Fibroblast of pulmonary artery (primary cell): Measurements from ENCODE around the gene PRXL2B.

ENCODE experiments used
- DNase-seq: peaks from one replicate; pipeline ENCODE4 v3.0.0-alpha.2; 2010; ENCODE audit warnings: low read depth
- H3K4me3 ChIP-seq: replicated peaks from 2 replicates; pipeline ENCODE4 v1.5.1; 2011; ENCODE audit warnings: low read depth, mild to moderate bottlenecking, control low read depth, low read length, moderate library complexity
- TF ChIP-seq, protein P1 (sequence below): IDR thresholded peaks from 2 replicates; pipeline ENCODE4 v1.5.1; 2011; ENCODE audit warnings: mild to moderate bottlenecking, control low read depth, low read length, inconsistent platforms; ENCODE audit errors: missing control alignments

The PRXL2B gene

DNA sequence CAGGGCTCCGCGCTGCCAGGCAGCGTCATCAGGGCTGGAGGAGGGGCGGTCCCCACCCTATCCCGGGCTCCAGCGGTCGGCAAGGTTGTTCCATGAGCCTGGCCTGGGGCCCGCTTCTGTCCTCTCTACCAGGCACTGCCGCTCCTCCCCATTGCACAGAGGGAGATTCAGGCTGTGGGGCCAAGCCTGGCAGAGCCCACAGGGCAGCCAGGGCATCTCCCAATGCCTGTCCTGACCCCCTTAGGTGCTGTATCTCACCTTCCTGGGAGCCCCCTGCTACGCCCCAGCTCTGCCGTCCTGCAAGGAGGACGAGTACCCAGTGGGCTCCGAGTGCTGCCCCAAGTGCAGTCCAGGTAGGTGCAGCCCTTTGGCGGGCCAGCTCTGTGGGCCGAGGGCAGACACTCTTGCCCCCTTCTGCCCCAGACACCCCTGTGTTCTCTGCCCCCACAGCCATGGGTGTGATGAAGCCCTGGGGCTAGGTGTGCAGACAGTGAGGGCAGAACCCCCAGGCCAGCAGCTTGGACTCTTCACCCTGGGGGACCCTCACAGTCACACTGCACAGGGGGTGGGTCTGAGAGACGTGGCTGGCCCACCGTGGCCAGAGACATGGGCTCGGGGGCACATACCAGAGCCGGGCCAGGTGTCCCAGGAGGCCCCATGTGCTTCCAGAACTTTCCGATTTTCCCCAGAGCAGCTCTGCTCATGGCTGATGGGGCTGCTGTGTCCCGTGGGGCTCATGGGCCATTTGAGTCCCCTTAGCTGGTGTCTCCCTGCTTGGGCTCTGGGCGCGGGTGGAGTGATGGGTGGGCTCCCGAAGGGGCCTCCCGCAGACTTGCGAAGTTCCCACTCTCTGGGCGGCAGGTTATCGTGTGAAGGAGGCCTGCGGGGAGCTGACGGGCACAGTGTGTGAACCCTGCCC, 28.8 kb upstream of the PRXL2B start:
- H3K4me3 ChIP-seq = no peak overlapping the region
- TF ChIP-seq, protein P1, sequence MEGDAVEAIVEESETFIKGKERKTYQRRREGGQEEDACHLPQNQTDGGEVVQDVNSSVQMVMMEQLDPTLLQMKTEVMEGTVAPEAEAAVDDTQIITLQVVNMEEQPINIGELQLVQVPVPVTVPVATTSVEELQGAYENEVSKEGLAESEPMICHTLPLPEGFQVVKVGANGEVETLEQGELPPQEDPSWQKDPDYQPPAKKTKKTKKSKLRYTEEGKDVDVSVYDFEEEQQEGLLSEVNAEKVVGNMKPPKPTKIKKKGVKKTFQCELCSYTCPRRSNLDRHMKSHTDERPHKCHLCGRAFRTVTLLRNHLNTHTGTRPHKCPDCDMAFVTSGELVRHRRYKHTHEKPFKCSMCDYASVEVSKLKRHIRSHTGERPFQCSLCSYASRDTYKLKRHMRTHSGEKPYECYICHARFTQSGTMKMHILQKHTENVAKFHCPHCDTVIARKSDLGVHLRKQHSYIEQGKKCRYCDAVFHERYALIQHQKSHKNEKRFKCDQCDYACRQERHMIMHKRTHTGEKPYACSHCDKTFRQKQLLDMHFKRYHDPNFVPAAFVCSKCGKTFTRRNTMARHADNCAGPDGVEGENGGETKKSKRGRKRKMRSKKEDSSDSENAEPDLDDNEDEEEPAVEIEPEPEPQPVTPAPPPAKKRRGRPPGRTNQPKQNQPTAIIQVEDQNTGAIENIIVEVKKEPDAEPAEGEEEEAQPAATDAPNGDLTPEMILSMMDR = no peak
- no peak for DNase-seq

DNA sequence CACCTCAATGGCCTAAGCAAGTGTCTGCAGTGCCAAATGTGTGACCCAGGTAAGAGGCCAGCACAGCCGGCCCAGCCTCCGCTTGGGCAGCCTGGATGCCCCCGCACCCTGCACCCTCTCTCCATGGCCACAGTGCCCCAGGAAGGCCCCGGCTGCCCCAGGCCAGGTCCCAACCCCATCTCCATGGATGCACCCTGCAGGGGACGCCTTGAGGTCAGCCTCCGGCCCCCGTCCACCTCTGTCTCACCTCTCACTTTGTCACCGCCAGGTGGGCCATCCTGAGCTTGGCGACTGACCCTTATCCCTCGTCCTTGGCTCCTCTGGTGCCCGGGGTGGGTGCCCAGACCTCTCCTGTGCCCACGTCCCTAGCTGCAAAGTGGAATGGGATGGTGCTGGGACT, 28.2 kb upstream of the PRXL2B start:
- no peak for DNase-seq
- TF ChIP-seq, protein P1 = no peak
- no peak overlapping the region for H3K4me3 ChIP-seq

DNA sequence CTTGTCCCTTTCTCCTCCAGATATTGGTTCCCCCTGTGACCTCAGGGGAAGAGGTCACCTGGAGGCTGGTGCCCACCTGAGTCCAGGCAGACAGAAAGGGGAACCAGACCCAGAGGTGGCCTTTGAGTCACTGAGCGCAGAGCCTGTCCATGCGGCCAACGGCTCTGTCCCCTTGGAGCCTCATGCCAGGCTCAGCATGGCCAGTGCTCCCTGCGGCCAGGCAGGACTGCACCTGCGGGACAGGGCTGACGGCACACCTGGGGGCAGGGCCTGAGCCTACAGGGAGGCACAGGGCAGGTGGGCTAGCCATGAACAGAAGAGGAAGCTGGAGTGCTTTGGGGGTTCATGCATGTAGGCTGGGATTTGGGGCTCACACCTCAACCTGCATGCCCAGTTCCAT, 27.7 kb upstream of the PRXL2B start:
- H3K4me3 ChIP-seq = no peak overlapping the region
- no peak for DNase-seq
- TF ChIP-seq, protein P1 = no peak

DNA sequence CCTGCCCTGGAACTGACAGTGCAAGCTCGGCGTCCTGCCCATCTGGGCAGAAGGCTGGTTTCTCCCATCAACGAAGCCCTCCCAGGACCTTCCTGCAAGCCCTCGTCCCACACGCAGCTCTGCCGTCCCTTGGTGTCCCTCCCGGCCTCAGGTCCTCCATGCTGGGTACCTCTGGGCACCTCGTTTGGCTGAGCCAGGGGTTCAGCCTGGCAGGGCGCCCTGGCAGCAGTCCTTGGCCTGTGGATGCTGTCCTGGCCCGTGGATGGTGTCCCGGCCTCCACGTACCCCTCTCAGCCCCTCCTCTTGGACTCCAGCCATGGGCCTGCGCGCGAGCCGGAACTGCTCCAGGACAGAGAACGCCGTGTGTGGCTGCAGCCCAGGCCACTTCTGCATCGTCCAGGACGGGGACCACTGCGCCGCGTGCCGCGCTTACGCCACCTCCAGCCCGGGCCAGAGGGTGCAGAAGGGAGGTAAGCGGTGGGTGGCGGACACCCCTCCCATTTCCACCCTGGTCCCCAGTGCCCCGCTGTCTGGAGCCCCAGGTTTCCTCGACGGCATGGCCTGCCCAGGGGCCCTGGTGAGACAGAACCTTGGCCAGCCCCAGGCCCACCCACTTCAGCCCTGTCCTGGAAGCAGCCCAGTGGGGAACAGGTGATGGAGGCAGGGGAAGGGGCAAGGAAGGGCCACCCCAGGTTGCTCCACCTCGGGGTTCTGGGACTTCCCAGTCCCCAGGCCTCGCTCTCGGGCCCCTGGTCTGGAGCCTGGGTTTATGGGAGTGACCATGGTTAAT, 26.9 kb upstream of the PRXL2B start:
- TF ChIP-seq, protein P1 = no peak
- DNase-seq = no peak
- no peak overlapping the region for H3K4me3 ChIP-seq

DNA sequence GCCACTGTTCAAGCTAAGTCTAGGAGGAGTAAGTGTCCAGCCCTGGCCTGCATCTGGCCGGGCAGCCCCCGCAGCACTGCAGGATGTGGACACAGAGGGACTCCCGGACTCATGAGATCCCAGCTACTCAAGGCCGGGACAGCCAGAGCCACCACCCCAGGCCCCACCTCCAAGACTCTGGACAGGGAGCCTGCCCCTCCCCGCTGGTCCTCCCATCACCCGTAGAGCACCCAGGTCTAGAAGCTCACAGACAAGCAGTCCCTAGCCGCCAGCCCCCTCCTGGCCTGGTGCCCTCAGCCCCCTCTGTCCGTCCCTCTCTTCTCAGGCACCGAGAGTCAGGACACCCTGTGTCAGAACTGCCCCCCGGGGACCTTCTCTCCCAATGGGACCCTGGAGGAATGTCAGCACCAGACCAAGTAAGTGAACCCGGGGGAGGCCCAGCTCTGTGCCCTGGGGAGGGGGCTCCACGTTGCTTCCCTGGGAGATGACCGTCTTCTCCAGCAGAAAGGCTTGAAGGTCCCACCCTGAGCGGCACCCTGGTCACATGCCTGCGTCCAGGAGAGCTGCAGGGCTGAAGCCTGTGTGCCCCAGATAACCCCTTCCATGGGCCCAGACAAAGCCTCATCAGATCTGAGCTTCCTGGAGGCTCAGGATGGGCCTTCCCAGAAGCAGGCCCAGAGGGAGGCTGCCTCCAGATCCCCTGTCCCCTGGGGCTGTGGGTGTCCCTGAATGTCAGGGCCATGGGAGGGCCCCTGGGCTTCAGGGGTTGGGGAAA, 26.1 kb upstream of the PRXL2B start:
- no peak for DNase-seq
- TF ChIP-seq, protein P1 = no peak
- H3K4me3 ChIP-seq = no peak overlapping the region

DNA sequence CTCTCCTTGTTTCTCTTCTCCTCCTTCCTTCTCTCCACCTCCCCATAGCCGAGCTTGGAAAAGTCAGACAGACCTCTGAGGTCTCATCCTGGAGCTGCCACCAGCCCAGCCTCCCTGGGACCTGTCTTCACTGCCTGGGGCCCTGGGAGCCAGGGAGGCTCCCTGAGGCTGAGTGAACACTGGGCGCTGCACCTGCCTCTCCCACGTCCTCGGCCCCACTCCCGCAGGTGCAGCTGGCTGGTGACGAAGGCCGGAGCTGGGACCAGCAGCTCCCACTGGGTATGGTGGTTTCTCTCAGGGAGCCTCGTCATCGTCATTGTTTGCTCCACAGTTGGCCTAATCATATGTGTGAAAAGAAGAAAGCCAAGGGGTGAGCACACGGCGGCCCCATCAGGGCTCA, 25.1 kb upstream of the PRXL2B start:
- TF ChIP-seq, protein P1 = no peak
- no peak for DNase-seq
- no peak overlapping the region for H3K4me3 ChIP-seq
